HepG2 (cell line): ENCODE data around the gene CAPN12. TPM values are rescaled to one million over a fixed set of nuclear protein-coding genes. Genes with fewer than 3 reads are reported as not detected.

ENCODE experiments used
- HNF1B ChIP-seq: sonication (generic); formaldehyde crosslinking; IDR thresholded peaks from 2 replicates; pipeline ENCODE4 v1.5.1; 2020; ENCODE audit warnings: mild to moderate bottlenecking, moderate library complexity, missing genetic modification reagents
- HNF4G ChIP-seq, 2 experiments: sonication (generic) in 1 of 2; formaldehyde crosslinking in 1 of 2; IDR thresholded peaks; 2 replicates each; pipeline versions ENCODE4 v1.4.0 to v1.6.1; 2011 to 2020; ENCODE audit warnings: borderline replicate concordance in 2 of 2, low read depth in 2 of 2, mild to moderate bottlenecking in 2 of 2, low read length in 1 of 2, missing genetic modification reagents in 1 of 2, moderate library complexity in 1 of 2
- KAT8 ChIP-seq: IDR thresholded peaks from 2 replicates; pipeline ENCODE4 v1.6.1; 2016; ENCODE audit warnings: missing genetic modification reagents, missing compliant biosample characterization
- KLF9 ChIP-seq: IDR thresholded peaks from 2 replicates; pipeline ENCODE4 v1.6.1; 2016; ENCODE audit warnings: low read depth
- MBD4 ChIP-seq: IDR thresholded peaks from 2 replicates; pipeline ENCODE4 v1.6.1; 2012; ENCODE audit warnings: low read length, inconsistent platforms, borderline replicate concordance
- MTA1 ChIP-seq: sonication (generic); formaldehyde crosslinking; IDR thresholded peaks from 2 replicates; pipeline ENCODE4 v1.4.0; 2020; ENCODE audit warnings: missing genetic modification reagents, mild to moderate bottlenecking, borderline replicate concordance
- NFE2L1 ChIP-seq: sonication (generic); formaldehyde crosslinking; IDR thresholded peaks from 2 replicates; pipeline ENCODE4 v1.4.0; 2020; ENCODE audit warnings: missing genetic modification reagents, mild to moderate bottlenecking, borderline replicate concordance
- RFX3 ChIP-seq: IDR thresholded peaks from 2 replicates; pipeline ENCODE4 v1.6.1; 2016; ENCODE audit warnings: missing biosample characterization, missing genetic modification reagents
- SATB2 ChIP-seq: sonication (generic); formaldehyde crosslinking; IDR thresholded peaks from 2 replicates; pipeline ENCODE4 v1.5.0; 2020; ENCODE audit warnings: missing genetic modification reagents
- THAP11 ChIP-seq: IDR thresholded peaks from 2 replicates; pipeline ENCODE4 v1.6.1; 2016; ENCODE audit warnings: missing biosample characterization, missing genetic modification reagents
- ZFX ChIP-seq: sonication (generic); formaldehyde crosslinking; IDR thresholded peaks from 2 replicates; pipeline ENCODE4 v1.4.0; 2020; ENCODE audit warnings: mild to moderate bottlenecking, low read depth, missing genetic modification reagents, moderate library complexity
- ZHX2 ChIP-seq, 2 experiments: sonication (generic) in 1 of 2; formaldehyde crosslinking in 1 of 2; IDR thresholded peaks; 2 replicates each; pipeline versions ENCODE4 v1.6.1 to v1.9.0; 2014 to 2022; ENCODE audit warnings: antibody characterized with exemption in 1 of 2, borderline replicate concordance in 1 of 2, inconsistent platforms in 1 of 2, low read depth in 1 of 2, missing genetic modification reagents in 1 of 2
- ZNF12 ChIP-seq: sonication (generic); formaldehyde crosslinking; IDR thresholded peaks from 2 replicates; pipeline ENCODE4 v1.5.0; 2020; ENCODE audit warnings: missing genetic modification reagents
- ZNF543 ChIP-seq: sonication (generic); formaldehyde crosslinking; IDR thresholded peaks from 2 replicates; pipeline ENCODE4 v1.4.0; 2020; ENCODE audit warnings: mild to moderate bottlenecking, missing genetic modification reagents
- ZNF547 ChIP-seq: sonication (generic); formaldehyde crosslinking; IDR thresholded peaks from 2 replicates; pipeline ENCODE4 v1.5.1; 2020; ENCODE audit warnings: mild to moderate bottlenecking, missing genetic modification reagents
- ZNF552 ChIP-seq: sonication (generic); formaldehyde crosslinking; IDR thresholded peaks from 2 replicates; pipeline ENCODE4 v1.9.0; 2022; ENCODE audit warnings: missing genetic modification reagents, mild to moderate bottlenecking, borderline replicate concordance
- ZNF616 ChIP-seq: sonication (generic); formaldehyde crosslinking; IDR thresholded peaks from 2 replicates; pipeline ENCODE4 v1.5.0; 2020; ENCODE audit warnings: low read depth, mild to moderate bottlenecking, missing genetic modification reagents
- ZNF720 ChIP-seq: sonication (generic); formaldehyde crosslinking; IDR thresholded peaks from 2 replicates; pipeline ENCODE4 v1.4.0; 2020; ENCODE audit warnings: missing genetic modification reagents
- ZNF740 ChIP-seq: sonication (generic); formaldehyde crosslinking; IDR thresholded peaks from 2 replicates; pipeline ENCODE4 v1.4.0; 2020; ENCODE audit warnings: missing genetic modification reagents
- ZSCAN21 ChIP-seq: sonication (generic); formaldehyde crosslinking; IDR thresholded peaks from 2 replicates; pipeline ENCODE4 v1.8.0; 2022; ENCODE audit warnings: mild to moderate bottlenecking, missing genetic modification reagents, moderate library complexity, borderline replicate concordance
- polyA plus RNA-seq, 8 experiments: library from polyadenylated mRNA; depleted of rRNA in 3 of 8; stranded (reverse) in 7 of 8; unstranded in 1 of 8; fragments of >200 nt; fragmentation: Illumina TruSeq in 4 of 8; extraction: Trizol in 4 of 8; gene quantifications; 2 replicates each; pipeline versions ENCODE4 v1.2.1 to v1.2.3, GENCODE V29; 2011 to 2016; ENCODE audit warnings: low read depth in 4 of 8, missing spikeins in 1 of 8, mixed read lengths in 1 of 8; ENCODE audit not compliant: insufficient read depth in 1 of 8
- total RNA-seq, 5 experiments: library from RNA; depleted of rRNA; stranded (reverse); fragments of >200 nt; fragmentation: Illumina TruSeq; extraction: Trizol; gene quantifications; 2 replicates each; pipeline ENCODE4 v1.2.3, GENCODE V29; 2016; ENCODE audit warnings: low read depth in 1 of 5

The CAPN12 gene
- total and polyA plus RNA-seq, 2 of the 13 experiments (the other 11 are each of a cell fraction or from before 2014, with no cell fraction given): 1.6 to 13.6 TPM

GRCh38 chr19:38683393-38684077 lies 60.7 kb downstream of the CAPN12 start (continued):
- TF ChIP-seq NFE2L1 (CRISPR knock-in tag) (no peak), SATB2 (CRISPR knock-in tag) (no peak), THAP11 (CRISPR knock-in tag) (no peak; the same call in 1 of the 2 replicates), ZNF740 (CRISPR knock-in tag) (no peak), ZNF12 (CRISPR knock-in tag) (peak; percentile 30; the same call in 1 of the 2 replicates), ZNF616 (CRISPR knock-in tag) (no peak), HNF1B (CRISPR knock-in tag) (peak; percentile 47; the same call in 1 of the 2 replicates), ZNF547 (CRISPR knock-in tag) (no peak), MTA1 (CRISPR knock-in tag) (peak; percentile 63; the same call in 1 of the 2 replicates), MBD4 (no peak), HNF4G (IDR thresholded peaks at IDR 0.05; ENCODE audit: borderline replicate concordance, low read depth, low read length) (no peak; the same call in 1 of the 2 replicates), HNF4G (CRISPR knock-in tag; IDR thresholded peaks at IDR 0.05; ENCODE audit: borderline replicate concordance, low read depth) (no peak), ZNF720 (CRISPR knock-in tag) (no peak), KLF9 (CRISPR knock-in tag) (no peak), ZHX2 (IDR thresholded peaks at IDR 0.05; ENCODE audit: low read depth) (no peak), ZHX2 (CRISPR knock-in tag; IDR thresholded peaks at IDR 0.05; ENCODE audit: borderline replicate concordance) (no peak), ZSCAN21 (no peak), RFX3 (CRISPR knock-in tag) (no peak), ZNF552 (CRISPR knock-in tag) (no peak), ZFX (CRISPR knock-in tag) (peak; percentile 75), KAT8 (CRISPR knock-in tag) (peak; percentile 43; the same call in 1 of the 2 replicates), ZNF543 (CRISPR knock-in tag) (no peak)
